Ovary (tissue), 3 donors: ENCODE measurements around the gene SPACA7.

ENCODE experiments used
- CTCF ChIP-seq, 3 donors: fragments of 450-650 bp in 2 of 3; fragments of 200-600 bp in 1 of 3; IDR thresholded peaks; one replicate each; pipeline versions ENCODE4 v1.5.1 to v1.8.0; 2016 to 2022; ENCODE audit warnings: antibody characterized with exemption in 3 of 3, mild to moderate bottlenecking in 1 of 3
- EP300 ChIP-seq: sonication (generic); formaldehyde crosslinking; IDR thresholded peaks from one replicate; pipeline ENCODE4 v1.6.1; 2017; ENCODE audit warnings: antibody characterized with exemption
- POLR2A ChIP-seq: fragments of 450-650 bp; IDR thresholded peaks from one replicate; pipeline ENCODE4 v1.6.1; 2017; ENCODE audit warnings: antibody characterized with exemption, mild to moderate bottlenecking, moderate library complexity
- donor health status: DM: no; HTN: no; CAD: no.

- no peak for TF ChIP-seq CTCF (IDR thresholded peaks at IDR 0.05)
- TF ChIP-seq EP300, result no peak
- TF ChIP-seq POLR2A, result no peak
Observed at GRCh38 chr13:112448621-112449544, 72.7 kb downstream of the SPACA7 start.
